HTR-8/SVneo (cell line): ENCODE results near the gene CAMSAP1.

Experiments
- DNase-seq: peaks from one replicate; pipeline ENCODE4 v3.0.0; 2011; ENCODE audit warnings: low spot score, mixed read lengths; ENCODE audit not compliant: insufficient read length
- FAIRE-seq: peaks from 2 replicates; lab custom pipeline; 2011; peaks lifted over from hg19 to GRCh38; lab: Jason Lieb, UNC

CAMSAP1 gene

GRCh38 chr9:135820661-135821060 lies 86.7 kb downstream of the CAMSAP1 start:
- FAIRE-seq: no peak
- no peak for DNase-seq

GRCh38 chr9:135819905-135820304 lies 87.4 kb downstream of the CAMSAP1 start:
- FAIRE-seq: no peak
- DNase-seq: no peak

- no peak for DNase-seq
- FAIRE-seq: no peak
Observed at GRCh38 chr9:135818718-135819475, 88.4 kb downstream of the CAMSAP1 start.

- DNase-seq: no peak
- FAIRE-seq: no peak
Observed at GRCh38 chr9:135817951-135818717, 89.2 kb downstream of the CAMSAP1 start.

GRCh38 chr9:135816651-135816970 lies 90.7 kb downstream of the CAMSAP1 start:
- FAIRE-seq (no peak), DNase-seq (no peak)

- FAIRE-seq (no peak), DNase-seq (no peak)
Observed at GRCh38 chr9:135815830-135816650, 91.3 kb downstream of the CAMSAP1 start.

- FAIRE-seq: no peak
- no peak for DNase-seq
Observed at GRCh38 chr9:135815413-135815812, 91.9 kb downstream of the CAMSAP1 start.

GRCh38 chr9:135814421-135815095 lies 92.8 kb downstream of the CAMSAP1 start:
- DNase-seq (no peak), FAIRE-seq (no peak)

- no peak for FAIRE-seq
Observed at GRCh38 chr9:135813671-135814290, 93.6 kb downstream of the CAMSAP1 start.

GRCh38 chr9:135812961-135813360 lies 94.4 kb downstream of the CAMSAP1 start:
- FAIRE-seq (no peak), DNase-seq (no peak)

More at GRCh38 chr9:135813671-135814290, 93.6 kb downstream of the CAMSAP1 start:
- no peak for DNase-seq

GRCh38 chr9:135811801-135812200 lies 95.5 kb downstream of the CAMSAP1 start:
- DNase-seq (no peak), FAIRE-seq (no peak)

GRCh38 chr9:135810806-135811575 lies 96.4 kb downstream of the CAMSAP1 start:
- DNase-seq (no peak), FAIRE-seq (no peak)

- FAIRE-seq (no peak), DNase-seq (no peak)
Observed at GRCh38 chr9:135809166-135809565, 98.2 kb downstream of the CAMSAP1 start.

GRCh38 chr9:135805422-135806022 lies 101.8 kb downstream of the CAMSAP1 start:
- FAIRE-seq: no peak
- DNase-seq: no peak

GRCh38 chr9:135804581-135805421 lies 102.5 kb downstream of the CAMSAP1 start:
- FAIRE-seq (no peak), DNase-seq (no peak)

GRCh38 chr9:135803441-135803840 lies 103.9 kb downstream of the CAMSAP1 start:
- FAIRE-seq (no peak), DNase-seq (no peak)

- no peak for FAIRE-seq
- no peak for DNase-seq
Observed at GRCh38 chr9:135802876-135803419, 104.4 kb downstream of the CAMSAP1 start.

GRCh38 chr9:135801070-135801469 lies 106.3 kb downstream of the CAMSAP1 start:
- no peak for FAIRE-seq
- no peak for DNase-seq
